HUES64 (cell line): Measurements from ENCODE around the gene BMX.

Experiments used
- H3K27ac ChIP-seq: 2 replicates; pipeline ENCODE4 v1.7.0; 2013; ENCODE audit warnings: low read depth, low read length, inconsistent platforms
- H3K27me3 ChIP-seq: 2 replicates; pipeline ENCODE4 v1.6.1; 2013; ENCODE audit warnings: mild to moderate bottlenecking, low read length; ENCODE audit not compliant: insufficient read depth
- H3K36me3 ChIP-seq: 2 replicates; pipeline ENCODE4 v1.6.1; 2013; ENCODE audit warnings: mild to moderate bottlenecking, low read length; ENCODE audit not compliant: insufficient read depth
- H3K4me1 ChIP-seq: 2 replicates; pipeline ENCODE4 v1.6.1; 2013; ENCODE audit warnings: mild to moderate bottlenecking, low read length, moderate library complexity; ENCODE audit not compliant: insufficient read depth
- H3K4me3 ChIP-seq: 2 replicates; pipeline ENCODE4 v1.5.1; 2013; ENCODE audit warnings: mild to moderate bottlenecking, low read length, moderate library complexity
- H3K9ac ChIP-seq: 2 replicates; pipeline ENCODE4 v1.6.1; 2013; ENCODE audit warnings: mild to moderate bottlenecking, low read depth, low read length
- H3K9me3 ChIP-seq: 2 replicates; pipeline ENCODE4 v1.6.1; 2013; ENCODE audit warnings: low read depth, low read length; ENCODE audit not compliant: insufficient read depth
- WGBS: fragments of 150-250, 120-280 bp; methylation state at CpG from one replicate; pipeline ENCODE4 v1.1.7; 2013; ENCODE audit warnings: missing lambda C conversion rate; 5-methylcytosine and 5-hydroxymethylcytosine counted together

BMX gene

DNA sequence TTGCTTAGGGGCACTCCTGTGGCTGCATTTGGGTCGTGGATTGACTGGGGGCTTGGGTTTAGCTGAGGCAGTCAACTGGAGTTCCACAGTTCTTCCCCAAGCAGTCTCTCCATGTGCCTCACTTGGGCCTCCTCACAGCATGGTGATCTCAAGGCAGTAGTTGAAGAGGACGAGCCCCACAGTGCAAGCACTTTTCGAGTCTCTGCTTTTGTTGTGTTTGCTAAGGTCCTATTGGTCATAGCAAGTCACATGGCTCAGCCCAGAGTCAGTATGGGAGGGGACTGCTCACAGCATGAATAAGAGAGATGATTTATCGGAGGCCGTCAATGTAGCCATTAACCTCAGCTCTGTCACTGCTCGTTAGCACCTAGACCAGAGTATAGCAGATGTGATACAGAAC is 29.7 kb downstream of the BMX start:
- Histone ChIP-seq H3K9me3 (no peaks in the 10 kb centered on the region), H3K4me3 (no peak overlapping the region), H3K9ac (no peak overlapping the region), H3K27me3 (no peaks in the 10 kb centered on the region), H3K4me1 (no peaks in the 10 kb centered on the region), H3K27ac (no peak overlapping the region), H3K36me3 (no peaks in the 10 kb centered on the region)
- WGBS: 76% methylated on average over 6 of the region's 6 CpGs

GRCh38 chrX:15546745-15547144 is 46.1 kb downstream of the BMX start:
- Histone ChIP-seq H3K4me3 (no peak overlapping the region), H3K27ac (no peak overlapping the region), H3K9ac (no peak overlapping the region), H3K36me3 (no peaks in the 10 kb centered on the region), H3K27me3 (no peaks in the 10 kb centered on the region), H3K9me3 (no peaks in the 10 kb centered on the region), H3K4me1 (no peaks in the 10 kb centered on the region)
- WGBS: 94% methylated on average over 4 of the region's 5 CpGs

DNA sequence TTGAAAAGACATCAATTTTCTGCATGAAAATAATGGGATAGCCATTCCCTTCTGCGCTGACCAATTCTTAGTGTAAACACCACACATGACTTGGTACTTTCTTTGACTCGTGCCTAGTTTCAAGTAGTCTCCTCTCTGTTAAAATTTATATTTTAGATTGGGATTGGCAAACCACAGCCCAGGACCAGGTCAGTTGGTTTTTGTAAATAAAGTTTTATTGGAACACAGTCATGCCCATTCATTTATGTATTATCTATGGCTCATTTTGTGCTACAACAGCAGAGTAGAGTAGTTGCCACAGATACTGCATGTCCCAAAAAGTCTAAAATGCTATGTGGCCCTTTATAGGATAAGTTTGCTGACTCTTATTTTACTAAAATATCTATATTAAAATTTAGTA is 46.7 kb downstream of the BMX start:
- Histone ChIP-seq H3K4me3 (no peak overlapping the region), H3K36me3 (no peaks in the 10 kb centered on the region), H3K9me3 (no peaks in the 10 kb centered on the region), H3K4me1 (no peaks in the 10 kb centered on the region), H3K9ac (no peak overlapping the region), H3K27ac (no peak overlapping the region), H3K27me3 (no peaks in the 10 kb centered on the region)
- WGBS: 86% methylated on average over 2 of the region's 2 CpGs

- 93% methylated on average over 8 of the region's 8 CpGs for WGBS
- Histone ChIP-seq H3K36me3 (no peaks in the 10 kb centered on the region), H3K27ac (no peak overlapping the region), H3K4me3 (no peak overlapping the region), H3K4me1 (no peaks in the 10 kb centered on the region), H3K9ac (no peak overlapping the region), H3K27me3 (no peaks in the 10 kb centered on the region), H3K9me3 (no peaks in the 10 kb centered on the region)
Observed at GRCh38 chrX:15549189-15550012, 48.8 kb downstream of the BMX start.

DNA sequence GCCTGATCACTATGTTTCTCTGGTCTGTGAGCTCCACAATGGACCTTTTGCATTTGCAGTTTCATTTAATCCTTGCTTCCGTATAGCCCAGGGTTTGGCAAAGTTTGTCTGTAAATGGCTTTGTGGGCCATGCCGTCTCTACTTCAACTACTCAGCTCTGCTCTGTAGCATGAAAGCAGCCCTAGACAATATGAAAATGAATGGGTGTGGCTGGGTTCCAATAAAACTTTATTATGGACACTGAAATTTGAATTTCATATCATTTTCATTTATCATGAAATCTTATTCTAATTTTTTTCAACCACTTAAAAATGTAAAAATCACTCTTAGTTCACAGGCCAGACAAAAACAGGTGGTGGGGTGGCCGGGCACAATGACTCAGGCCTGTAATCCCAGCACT is 58.6 kb downstream of the BMX start:
- Histone ChIP-seq H3K27ac (no peak overlapping the region), H3K9me3 (no peaks in the 10 kb centered on the region), H3K4me1 (no peaks in the 10 kb centered on the region), H3K4me3 (no peak overlapping the region), H3K36me3 (no peaks in the 10 kb centered on the region), H3K27me3 (no peaks in the 10 kb centered on the region), H3K9ac (no peak overlapping the region)
- 88% methylated on average over 2 of the region's 3 CpGs for whole genome bisulfite sequencing

DNA sequence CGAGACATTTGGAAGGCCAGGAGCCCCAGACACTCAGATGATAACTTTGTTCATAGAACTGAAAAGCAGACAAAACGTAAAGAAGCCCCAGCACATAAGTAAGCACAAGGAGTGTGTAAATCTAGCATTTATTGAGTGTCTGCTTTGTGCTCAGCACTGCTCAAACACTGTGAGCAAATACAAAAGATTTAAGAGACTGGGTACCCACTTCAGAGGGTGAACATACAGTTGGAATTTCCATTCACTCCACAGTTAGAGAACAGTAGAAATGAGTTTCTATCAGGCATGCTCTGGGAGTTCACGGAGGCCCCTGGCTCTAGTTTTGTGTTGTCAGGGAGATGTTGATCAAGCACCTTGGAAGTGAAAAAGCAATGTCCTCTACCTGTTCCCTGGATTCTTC is 60.3 kb downstream of the BMX start:
- Histone ChIP-seq H3K4me1 (peaks cover 5% of the 10 kb centered on the region), H3K36me3 (no peaks in the 10 kb centered on the region), H3K4me3 (no peak overlapping the region), H3K27me3 (no peaks in the 10 kb centered on the region), H3K27ac (no peak overlapping the region), H3K9me3 (no peaks in the 10 kb centered on the region), H3K9ac (no peak overlapping the region)
- WGBS: 95% methylated on average over 3 of the region's 3 CpGs

GRCh38 chrX:15563056-15563455 is 62.4 kb downstream of the BMX start:
- WGBS: 91% methylated on average over 7 of the region's 7 CpGs
- Histone ChIP-seq H3K27me3 (no peaks in the 10 kb centered on the region), H3K27ac (no peak overlapping the region)

GRCh38 chrX:15564981-15565579 is 64.5 kb downstream of the BMX start:
- Histone ChIP-seq H3K27ac (no peak overlapping the region), H3K36me3 (no peaks in the 10 kb centered on the region), H3K27me3 (no peaks in the 10 kb centered on the region), H3K4me3 (no peak overlapping the region), H3K4me1 (peaks cover 20% of the 10 kb centered on the region), H3K9ac (no peak overlapping the region), H3K9me3 (no peaks in the 10 kb centered on the region)
- WGBS: 31% methylated on average over 5 of the region's 5 CpGs

More at GRCh38 chrX:15563056-15563455, 62.4 kb downstream of the BMX start:
- Histone ChIP-seq H3K9ac (no peak overlapping the region), H3K4me3 (no peak overlapping the region), H3K9me3 (no peaks in the 10 kb centered on the region), H3K4me1 (peaks cover 18% of the 10 kb centered on the region), H3K36me3 (no peaks in the 10 kb centered on the region)

DNA sequence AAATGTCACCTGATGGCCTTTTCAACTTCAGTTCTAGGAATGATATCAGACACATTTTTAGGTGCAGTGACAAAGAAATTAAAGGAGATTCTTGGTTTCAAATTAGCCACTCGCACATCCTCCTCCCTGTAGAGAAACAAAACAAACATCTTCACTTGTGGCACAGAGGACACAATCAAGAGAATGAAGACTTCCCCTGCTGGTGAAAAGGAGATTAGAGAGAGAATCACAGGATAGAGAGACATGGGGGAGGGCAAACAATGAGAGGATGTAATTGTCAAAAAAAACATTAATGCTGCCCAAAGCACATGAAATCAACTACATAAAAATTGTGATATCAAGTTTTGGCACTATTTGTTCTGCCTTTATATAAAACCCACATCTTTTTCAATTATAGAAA is 65.6 kb downstream of the BMX start:
- no peaks in the 10 kb centered on the region for H3K27me3 ChIP-seq
- H3K36me3 ChIP-seq: no peaks in the 10 kb centered on the region
- H3K9ac ChIP-seq: no peak overlapping the region
- no peaks in the 10 kb centered on the region for H3K9me3 ChIP-seq
- H3K4me3 ChIP-seq: no peak overlapping the region
- no CpG with 5 or more reads among the region's 1 CpG for WGBS
- no peak overlapping the region for H3K27ac ChIP-seq
- peaks cover 20% of the 10 kb centered on the region for H3K4me1 ChIP-seq

- H3K4me3 ChIP-seq: no peak overlapping the region
- no peak overlapping the region for H3K27ac ChIP-seq
- H3K4me1 ChIP-seq: peaks cover 20% of the 10 kb centered on the region
- H3K36me3 ChIP-seq: no peaks in the 10 kb centered on the region
- no peaks in the 10 kb centered on the region for H3K9me3 ChIP-seq
- no peak overlapping the region for H3K9ac ChIP-seq
- H3K27me3 ChIP-seq: no peaks in the 10 kb centered on the region
- no CpG with 5 or more reads among the region's 1 CpG for WGBS
Observed at GRCh38 chrX:15567267-15567666, 66.7 kb downstream of the BMX start.

DNA sequence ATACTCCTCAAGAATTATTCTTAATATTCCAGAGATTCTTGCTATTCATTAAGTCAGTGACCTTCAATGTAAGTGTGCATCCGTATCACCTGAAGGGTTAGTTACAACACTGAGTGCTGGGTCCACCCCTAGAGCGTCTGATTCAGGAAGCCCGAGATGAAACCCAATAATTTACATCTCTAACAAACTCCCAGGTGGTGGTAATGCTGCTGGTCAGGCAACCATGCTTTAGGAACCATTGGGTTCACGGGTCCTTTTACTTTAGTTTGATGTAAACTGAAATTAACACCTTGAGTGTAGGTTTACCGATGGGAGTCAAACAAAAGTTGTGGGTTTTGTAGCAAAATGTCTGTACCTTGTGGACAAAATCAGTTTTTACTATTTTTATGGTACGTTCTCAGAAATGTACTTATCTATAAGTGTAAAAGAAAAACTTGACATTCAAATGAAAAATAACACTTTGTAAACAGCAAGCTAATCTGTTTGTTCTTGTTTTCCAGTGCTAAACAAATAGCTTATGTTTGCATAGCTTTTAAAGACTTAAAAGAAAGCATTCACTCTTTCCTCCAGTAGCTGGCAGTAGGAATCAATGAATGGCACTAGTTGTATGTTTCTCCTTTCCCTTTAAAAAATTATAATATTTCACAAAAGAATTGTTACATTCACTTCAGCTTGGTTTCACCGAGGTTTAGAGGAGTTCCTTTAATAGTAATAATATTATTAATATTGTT is 67.4 kb downstream of the BMX start:
- Histone ChIP-seq H3K27ac (no peak overlapping the region), H3K27me3 (no peaks in the 10 kb centered on the region)
- WGBS: 48% methylated on average over 3 of the region's 7 CpGs

More for the DNA sequence above, 67.4 kb downstream of the BMX start:
- Histone ChIP-seq H3K9me3 (no peaks in the 10 kb centered on the region), H3K9ac (no peak overlapping the region), H3K36me3 (no peaks in the 10 kb centered on the region), H3K4me3 (no peak overlapping the region), H3K4me1 (peaks cover 20% of the 10 kb centered on the region)
